Measurements from ENCODE around the gene NFX1. TPM values are rescaled to one million over a fixed set of nuclear protein-coding genes. Genes with fewer than 3 reads are reported as not detected.
A peak's percentile ranks its signal among the peaks of the same experiment; 100 is the strongest.

NFX1 gene
- polyA plus RNA-seq, 1 donor (not counting 4 experiments of a cell fraction or from before 2014, with no cell fraction given): 28.1 TPM

- Histone ChIP-seq H3K4me2 (ENCODE audit: control insufficient read depth, extremely low read depth, insufficient read depth, low read depth, low read length) (no peak overlapping the region), H3K27me3 (ENCODE audit: control insufficient read depth, extremely low read depth, insufficient read depth, low read length) (no peaks in the 10 kb centered on the region), H3K27ac (ENCODE audit: control insufficient read depth, insufficient read depth, low read length) (no peak overlapping the region), H3K4me3 (ENCODE audit: control insufficient read depth in 2 of 3, extremely low read depth in 1 of 3, insufficient read depth in 2 of 3, low read depth in 1 of 3, low read length in 3 of 3) (no peak overlapping the region), H2AFZ (ENCODE audit: control insufficient read depth, low read length) (no peak overlapping the region), H3K79me2 (ENCODE audit: control insufficient read depth, insufficient read depth, low read length) (peaks cover 8% of the 10 kb centered on the region), H3K9ac (ENCODE audit: control insufficient read depth, extremely low read depth, insufficient read depth, low read length) (no peak overlapping the region), H3K9me3 (ENCODE audit: control insufficient read depth, low read depth, low read length) (no peaks in the 10 kb centered on the region), H4K20me1 (ENCODE audit: control insufficient read depth, extremely low read depth, insufficient read depth, low read length) (no peaks in the 10 kb centered on the region), H3K4me1 (ENCODE audit: control insufficient read depth, extremely low read depth, insufficient read depth, low read length) (no peaks in the 10 kb centered on the region), H3K36me3 (ENCODE audit: control insufficient read depth in 2 of 2, extremely low read depth in 1 of 2, insufficient read depth in 2 of 2, low read length in 2 of 2) (peaks cover 0 to 8% of the 10 kb centered on the region in 2 experiments), H3K9me1 (ENCODE audit: control insufficient read depth, extremely low read depth, insufficient read depth, low read length) (no peaks in the 10 kb centered on the region)
- TF ChIP-seq EZH2 (IDR thresholded peaks at IDR 0.05; ENCODE audit: low read length): no peak
- TF ChIP-seq, protein P1, sequence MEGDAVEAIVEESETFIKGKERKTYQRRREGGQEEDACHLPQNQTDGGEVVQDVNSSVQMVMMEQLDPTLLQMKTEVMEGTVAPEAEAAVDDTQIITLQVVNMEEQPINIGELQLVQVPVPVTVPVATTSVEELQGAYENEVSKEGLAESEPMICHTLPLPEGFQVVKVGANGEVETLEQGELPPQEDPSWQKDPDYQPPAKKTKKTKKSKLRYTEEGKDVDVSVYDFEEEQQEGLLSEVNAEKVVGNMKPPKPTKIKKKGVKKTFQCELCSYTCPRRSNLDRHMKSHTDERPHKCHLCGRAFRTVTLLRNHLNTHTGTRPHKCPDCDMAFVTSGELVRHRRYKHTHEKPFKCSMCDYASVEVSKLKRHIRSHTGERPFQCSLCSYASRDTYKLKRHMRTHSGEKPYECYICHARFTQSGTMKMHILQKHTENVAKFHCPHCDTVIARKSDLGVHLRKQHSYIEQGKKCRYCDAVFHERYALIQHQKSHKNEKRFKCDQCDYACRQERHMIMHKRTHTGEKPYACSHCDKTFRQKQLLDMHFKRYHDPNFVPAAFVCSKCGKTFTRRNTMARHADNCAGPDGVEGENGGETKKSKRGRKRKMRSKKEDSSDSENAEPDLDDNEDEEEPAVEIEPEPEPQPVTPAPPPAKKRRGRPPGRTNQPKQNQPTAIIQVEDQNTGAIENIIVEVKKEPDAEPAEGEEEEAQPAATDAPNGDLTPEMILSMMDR (optimal IDR thresholded peaks at IDR 0.05 in 1 of 3, IDR thresholded peaks at IDR 0.05 in 1 of 3, conservative IDR thresholded peaks at IDR 0.05 in 1 of 3; ENCODE audit: extremely low read depth in 1 of 3, insufficient read depth in 2 of 3, low read length in 3 of 3): peak; percentile 60 to 79 (median 75)
- dilution Hi-C loops (cut with MboI; ENCODE audit: extremely low pct_ligation_motif_present, low sequenced_read_pairs): no loop called here
- peak; percentile 88 for FAIRE-seq
- no peak for DNase-seq (ENCODE audit: low read depth, low spot score)
These were observed 3.2 kb upstream of the NFX1 start for GRCh38 chr9:33287087-33287490.

GRCh38 chr9:33288235-33288634 is 2.1 kb upstream of the NFX1 start:
- dilution Hi-C loops (cut with MboI; ENCODE audit: extremely low pct_ligation_motif_present, low sequenced_read_pairs): no loop called here
- Histone ChIP-seq H3K79me2 (ENCODE audit: control insufficient read depth, insufficient read depth, low read length) (peaks cover 20% of the 10 kb centered on the region), H3K9ac (ENCODE audit: control insufficient read depth, extremely low read depth, insufficient read depth, low read length) (no peak overlapping the region), H3K4me1 (ENCODE audit: control insufficient read depth, extremely low read depth, insufficient read depth, low read length) (no peaks in the 10 kb centered on the region), H3K9me1 (ENCODE audit: control insufficient read depth, extremely low read depth, insufficient read depth, low read length) (no peaks in the 10 kb centered on the region), H3K27me3 (ENCODE audit: control insufficient read depth, extremely low read depth, insufficient read depth, low read length) (no peaks in the 10 kb centered on the region), H3K27ac (ENCODE audit: control insufficient read depth, insufficient read depth, low read length) (no peak overlapping the region), H2AFZ (ENCODE audit: control insufficient read depth, low read length) (no peak overlapping the region), H3K4me2 (ENCODE audit: control insufficient read depth, extremely low read depth, insufficient read depth, low read depth, low read length) (no peak overlapping the region), H3K36me3 (ENCODE audit: control insufficient read depth in 2 of 2, extremely low read depth in 1 of 2, insufficient read depth in 2 of 2, low read length in 2 of 2) (peaks cover 5 to 8% of the 10 kb centered on the region in 2 experiments), H3K4me3 (ENCODE audit: control insufficient read depth in 2 of 3, extremely low read depth in 1 of 3, insufficient read depth in 2 of 3, low read depth in 1 of 3, low read length in 3 of 3) (no peak overlapping the region), H3K9me3 (ENCODE audit: control insufficient read depth, low read depth, low read length) (no peaks in the 10 kb centered on the region), H4K20me1 (ENCODE audit: control insufficient read depth, extremely low read depth, insufficient read depth, low read length) (no peaks in the 10 kb centered on the region)
- DNase-seq (ENCODE audit: low read depth, low spot score) (no peak), FAIRE-seq (no peak)
- TF ChIP-seq, protein P1 (optimal IDR thresholded peaks at IDR 0.05 in 1 of 3, IDR thresholded peaks at IDR 0.05 in 1 of 3, conservative IDR thresholded peaks at IDR 0.05 in 1 of 3; ENCODE audit: extremely low read depth in 1 of 3, insufficient read depth in 2 of 3, low read length in 3 of 3): no peak
- no peak for TF ChIP-seq EZH2 (IDR thresholded peaks at IDR 0.05; ENCODE audit: low read length)

Measured in keratinocyte (primary cell).